GM12878 (cell line): Measurements from ENCODE around the gene IL1RAPL1. TPM values are rescaled to one million over a fixed set of nuclear protein-coding genes. Genes with fewer than 3 reads are reported as not detected.

ENCODE experiments used
- ATAC-seq: fragments of 200-7000 bp; cut with Tn5 transposase; 3 replicates; pipeline ENCODE4 v1.9.1; 2020; ENCODE audit warnings: mild to moderate bottlenecking, moderate library complexity
- BruUV-seq: library from RNA; stranded (reverse); fragments of 400-500 nt; replicated peaks from 2 replicates; lab custom pipeline; 2021; lab: Mats Ljungman, UMichigan
- CTCF ChIA-PET: fragments of 300-600 bp; sonication (Branson Sonifier 250); formaldehyde crosslinking; extraction: SDS; loops from one replicate; lab custom pipeline; 2021; ENCODE audit warnings: inconsistent platforms; lab: Yijun Ruan, JAX
- POLR2A ChIA-PET: fragments of 350-600 bp; formaldehyde crosslinking; extraction: SDS; loops from one replicate; lab custom pipeline; 2021; ENCODE audit warnings: inconsistent platforms; lab: Charles Lee
- RAD21 ChIA-PET: fragments of 300-600 bp; sonication (Branson Sonifier 250); formaldehyde crosslinking; loops from one replicate; lab custom pipeline; 2023; ENCODE audit warnings: antibody characterized with exemption; ENCODE audit not compliant: unreplicated experiment; lab: Charles Lee
- SMC1A ChIA-PET: fragments of 300-600 bp; sonication (Branson Sonifier 250); formaldehyde crosslinking; loops from one replicate; lab custom pipeline; 2023; ENCODE audit not compliant: unreplicated experiment, uncharacterized antibody; lab: Charles Lee
- DNase-seq: peaks from one replicate; pipeline ENCODE4 v3.0.0-alpha.2; 2011; ENCODE audit warnings: low read depth, low spot score
- FAIRE-seq: peaks from 3 replicates; lab custom pipeline; 2011; peaks lifted over from hg19 to GRCh38; lab: Jason Lieb, UNC
- H2AFZ ChIP-seq: 2 replicates; pipeline ENCODE4 v1.6.0; 2011; ENCODE audit warnings: low read depth, low read length, control low read depth; ENCODE audit not compliant: control insufficient read depth
- H3K27ac ChIP-seq: 2 replicates; pipeline ENCODE4 v1.5.1; 2011; ENCODE audit warnings: control low read depth; ENCODE audit not compliant: control insufficient read depth, insufficient read depth
- H3K27me3 ChIP-seq, 2 experiments: replicated peaks in 1 of 2; 2 replicates each; pipeline versions ENCODE4 v1.6.0 to v1.6.1; 2011; ENCODE audit warnings: low read length in 1 of 2; ENCODE audit not compliant: control insufficient read depth in 2 of 2, insufficient read depth in 2 of 2
- H3K36me3 ChIP-seq, 2 experiments: 2 replicates each; pipeline ENCODE4 v1.5.1; 2011; ENCODE audit warnings: low read length in 1 of 2; ENCODE audit not compliant: control insufficient read depth in 2 of 2, insufficient read depth in 2 of 2
- H3K4me1 ChIP-seq: 2 replicates; pipeline ENCODE4 v1.6.1; 2011; ENCODE audit warnings: mild to moderate bottlenecking, low read length, moderate library complexity, mixed read lengths; ENCODE audit not compliant: control insufficient read depth, insufficient read depth
- H3K4me2 ChIP-seq: 2 replicates; pipeline ENCODE4 v1.6.0; 2011; ENCODE audit warnings: control low read depth; ENCODE audit not compliant: control insufficient read depth, insufficient read depth
- H3K4me3 ChIP-seq: fragments of 200-600 bp; sonication (generic); 2 replicates; pipeline ENCODE4 v1.5.1; 2016
- H3K79me2 ChIP-seq: 2 replicates; pipeline ENCODE4 v1.6.0; 2011; ENCODE audit warnings: low read length; ENCODE audit not compliant: control insufficient read depth, insufficient read depth
- H3K9ac ChIP-seq: 2 replicates; pipeline ENCODE4 v1.8.0; 2011; ENCODE audit warnings: low read length, control low read depth, mixed read lengths; ENCODE audit not compliant: control insufficient read depth, insufficient read depth
- H3K9me3 ChIP-seq: replicated peaks from 3 replicates; pipeline ENCODE4 v1.5.1; 2011; ENCODE audit warnings: mild to moderate bottlenecking, low read length; ENCODE audit not compliant: control insufficient read depth, insufficient read depth
- H4K20me1 ChIP-seq: 2 replicates; pipeline ENCODE4 v1.6.0; 2011; ENCODE audit not compliant: control insufficient read depth, insufficient read depth
- CUX1 ChIP-seq: IDR thresholded peaks from 2 replicates; pipeline ENCODE4 v1.6.1; 2012; ENCODE audit warnings: improper control_type of control experiment, low read depth, low read length; ENCODE audit not compliant: insufficient replicate concordance
- ETV6 ChIP-seq, 2 experiments: fragments of 450-650 bp in 1 of 2; IDR thresholded peaks in 1 of 2; conservative IDR thresholded peaks in 1 of 2; 2 replicates each; pipeline ENCODE4 v1.6.1; 2014; ENCODE audit warnings: antibody characterized with exemption in 1 of 2, borderline replicate concordance in 1 of 2, low read depth in 1 of 2, mild to moderate bottlenecking in 1 of 2, moderate library complexity in 1 of 2
- HDGF ChIP-seq: fragments of 450-650 bp; IDR thresholded peaks from 2 replicates; pipeline ENCODE4 v1.6.1; 2016; ENCODE audit warnings: antibody characterized with exemption
- NFXL1 ChIP-seq: fragments of 450-650 bp; IDR thresholded peaks from 2 replicates; pipeline ENCODE4 v1.6.1; 2017; ENCODE audit warnings: antibody characterized with exemption, mild to moderate bottlenecking, borderline replicate concordance
- RELA ChIP-seq: fragments of 450-650 bp; IDR thresholded peaks from 2 replicates; pipeline ENCODE4 v1.8.0; 2014; ENCODE audit warnings: borderline replicate concordance; ENCODE audit not compliant: partially characterized antibody
- WGBS: methylation state at CpG from one replicate; pipeline ENCODE4 v1.1.6; 2016; ENCODE audit warnings: low lambda C conversion rate; ENCODE audit not compliant: insufficient replicate concordance, insufficient coverage; ENCODE audit errors: missing lambda C conversion rate; 5-methylcytosine and 5-hydroxymethylcytosine counted together
- in situ Hi-C: fragments of 300-500 bp; cut with MboI; formaldehyde crosslinking; loops from 9 replicates; pipeline ENCODE4 v1.14.3; 2018; ENCODE audit warnings: mixed read lengths
- intact Hi-C: fragments of 100-400 bp; cut with micrococcal nuclease; formaldehyde crosslinking; loops from one replicate; pipeline ENCODE4 v1.14.2; 2022; ENCODE audit not compliant: unreplicated experiment
- polyA plus RNA-seq, 11 experiments: library from polyadenylated mRNA; depleted of rRNA in 4 of 11; unstranded in 6 of 11; stranded (reverse) in 5 of 11; fragments of >200 nt; fragmentation: Nextera tagmentation in 4 of 11; fragmentation: Illumina TruSeq in 1 of 11; extraction: Ambion mirVana in 4 of 11; extraction: Trizol in 1 of 11; gene quantifications; 1 replicate in 1 of 11; 2 replicates in 10 of 11; pipeline versions ENCODE4 v1.2.1 to v1.2.3, GENCODE V29; 2011 to 2016; ENCODE audit warnings: inconsistent platforms in 2 of 11, missing spikeins in 2 of 11, low read depth in 1 of 11
- total RNA-seq, 4 experiments: library from RNA; depleted of rRNA in 3 of 4; stranded (reverse); fragments of >200 nt in 3 of 4; fragmentation: Illumina TruSeq in 1 of 4; extraction: Trizol in 1 of 4; gene quantifications; 2 replicates each; pipeline versions ENCODE4 v1.2.1 to v1.2.3, GENCODE V29; 2013 to 2021

The IL1RAPL1 gene
- total and polyA plus RNA-seq, 10 of the 15 experiments (the other 5 are each of a cell fraction or from before 2014, with no cell fraction given): not detected

DNA sequence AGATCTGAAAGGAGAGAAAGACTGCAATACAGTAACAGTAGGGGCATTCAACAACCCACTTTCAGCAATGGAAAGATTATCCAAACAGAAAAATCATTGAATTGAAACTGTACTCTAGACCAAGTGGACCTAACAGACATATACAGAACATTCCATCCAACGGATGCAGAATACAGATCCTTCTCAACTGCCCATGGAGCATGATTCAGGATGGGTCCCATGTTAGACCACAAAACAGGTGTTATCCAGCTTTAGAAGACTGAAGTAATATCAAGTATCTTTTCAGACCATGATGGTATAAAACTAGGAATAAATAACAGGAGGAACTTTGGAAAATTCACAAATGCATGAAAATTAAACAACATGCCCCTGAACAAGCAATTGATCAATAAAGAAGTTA is 1060.9 kb downstream of the IL1RAPL1 start (continued):
- no peak for TF ChIP-seq CUX1

DNA sequence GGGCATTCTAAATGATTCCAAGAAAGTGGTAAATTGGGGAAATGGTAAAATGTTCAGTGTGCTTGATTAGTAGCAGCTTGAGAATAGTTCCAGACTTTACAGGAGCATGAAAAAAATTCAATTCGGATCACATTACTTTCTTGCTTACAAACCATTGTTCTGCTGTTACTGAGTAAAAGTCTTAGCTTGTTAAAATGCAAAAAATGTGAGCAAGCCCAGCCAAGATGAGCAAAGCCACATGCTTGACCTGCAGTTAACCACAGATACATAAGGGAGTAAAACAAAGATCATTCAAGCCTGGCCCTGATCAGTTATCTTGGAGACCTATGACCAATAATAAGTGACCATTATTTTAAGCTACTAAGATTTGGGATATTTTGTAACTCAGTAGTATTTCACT is 1065.2 kb downstream of the IL1RAPL1 start:
- DNase-seq (no peak), FAIRE-seq (no peak), ATAC-seq (no peak)
- POLR2A ChIA-PET: no interaction called here
- Histone ChIP-seq H2AFZ (no peak overlapping the region), H3K27me3 (no peaks in the 10 kb centered on the region), H3K9me3 (no peaks in the 10 kb centered on the region), H4K20me1 (no peaks in the 10 kb centered on the region), H3K27ac (no peak overlapping the region), H3K4me3 (no peak overlapping the region), H3K4me1 (no peaks in the 10 kb centered on the region), H3K4me2 (no peak overlapping the region), H3K36me3 (no peaks in the 10 kb centered on the region), H3K79me2 (no peaks in the 10 kb centered on the region), H3K9ac (no peak overlapping the region)
- intact Hi-C loops: no loop called here
- CTCF ChIA-PET: no interaction called here
- no TSS peak for BruUV-seq
- RAD21 ChIA-PET: no interaction called here
- 0% methylated on average over 1 of the region's 1 CpG for WGBS
- SMC1A ChIA-PET: no interaction called here
- no peak for TF ChIP-seq RELA
- no peak for TF ChIP-seq NFXL1
- TF ChIP-seq ETV6 (conservative IDR thresholded peaks at IDR 0.05 in 1 of 2, IDR thresholded peaks at IDR 0.05 in 1 of 2; ENCODE audit: borderline replicate concordance in 1 of 2, low read depth in 1 of 2): no peak
- TF ChIP-seq HDGF: no peak
- in situ Hi-C loops: no loop called here
